NCI-H128 (cell line): ENCODE data around the gene CD9.
"Not testable (repeated sequence)": the region's sequence is repeated elsewhere in the genome, so short reads cannot be mapped to it uniquely, and the experiment has no call there.

Experiments
- DNase-seq: peaks from one replicate; lab custom pipeline; 2025; ENCODE audit not compliant: unreplicated experiment; lab: John Stamatoyannopoulos, UW

CD9 gene

GRCh38 chr12:6200256-6201212, at the start of gene CD9:
CD9 (plus strand) TSS chr12:6200400; CDS start chr12:6200500, 100 bp downstream.
- DNase-seq, result no peak

DNA sequence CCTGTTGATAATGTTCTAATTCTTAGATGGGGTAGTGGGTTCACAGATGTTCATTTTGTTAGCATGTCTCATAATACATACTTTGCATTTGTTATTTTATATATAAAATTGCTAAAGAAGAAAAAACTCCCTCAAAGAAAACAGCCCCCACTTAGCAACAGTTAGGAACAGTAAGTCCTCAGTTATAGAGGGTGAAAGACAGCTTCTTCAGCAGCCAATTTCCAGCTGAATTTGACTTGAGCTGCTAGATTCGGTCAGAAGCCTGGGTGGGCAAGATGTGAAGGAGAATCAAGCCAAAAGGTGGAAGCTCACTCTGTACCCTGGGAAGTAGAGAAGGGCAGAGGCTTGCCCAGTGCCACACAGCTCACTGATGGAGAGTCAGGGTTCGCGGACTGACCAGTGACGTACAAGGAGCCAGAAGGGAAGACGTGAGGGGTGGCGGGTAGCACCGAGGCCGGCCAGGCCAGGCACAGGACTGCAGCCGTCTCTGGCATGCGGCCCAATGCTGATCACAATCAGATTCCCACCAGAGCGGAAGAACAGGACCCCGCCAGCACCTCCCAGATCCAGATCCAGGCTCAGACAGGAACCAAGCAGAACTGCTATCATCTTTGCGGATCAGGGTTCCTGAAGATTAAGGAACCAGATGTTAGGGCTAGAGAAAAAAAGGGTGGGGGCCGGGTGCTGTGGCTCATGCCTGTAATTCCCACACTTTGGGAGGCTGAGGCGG, 45.3 kb upstream of the CD9 start:
- DNase-seq, result no peak

GRCh38 chr12:6157482-6157881, 42.7 kb upstream of the CD9 start:
- no peak for DNase-seq

DNA sequence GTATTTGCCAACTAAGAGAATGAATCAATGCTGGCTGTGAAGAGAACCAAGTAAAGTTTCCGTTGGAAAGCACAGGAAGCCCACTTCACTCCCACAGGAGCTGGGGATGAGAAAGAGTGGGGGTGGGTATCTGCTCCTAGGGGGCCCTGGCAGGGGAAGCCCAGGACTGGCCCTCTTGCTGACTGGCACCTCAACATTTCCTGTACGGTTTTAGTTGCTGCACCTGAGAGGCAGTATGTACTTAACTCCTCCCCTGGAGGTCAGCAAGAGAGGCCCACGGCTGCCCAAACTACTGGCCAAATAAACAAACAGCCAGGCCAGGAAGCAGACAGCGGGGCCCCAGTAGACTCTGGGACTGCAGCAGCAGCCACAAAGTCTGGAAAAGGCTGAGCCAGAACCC, 41.9 kb upstream of the CD9 start:
- no peak for DNase-seq

DNA sequence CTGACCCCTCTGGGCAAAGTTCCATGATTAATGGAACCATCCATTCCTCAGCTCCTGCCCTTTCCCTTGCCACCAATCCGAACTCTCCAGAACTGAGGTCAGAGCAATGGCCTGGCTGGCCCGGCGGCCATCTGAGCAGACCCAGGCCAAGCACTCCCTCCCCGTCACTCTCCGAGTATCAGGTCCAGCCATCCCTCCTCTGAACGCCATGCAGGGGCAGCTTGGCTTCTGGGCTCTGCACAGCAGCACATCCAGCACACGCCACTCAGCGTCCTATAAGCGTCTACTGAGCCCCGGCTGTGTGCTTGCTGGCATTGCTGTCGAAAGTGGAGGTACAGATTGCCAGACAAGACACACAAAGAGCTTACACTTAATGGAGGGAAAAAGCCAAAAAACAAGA, 41.5 kb upstream of the CD9 start:
- no peak for DNase-seq

- DNase-seq, result not testable (repeated sequence)
Observed at GRCh38 chr12:6159166-6160011, 40.8 kb upstream of the CD9 start.

DNA sequence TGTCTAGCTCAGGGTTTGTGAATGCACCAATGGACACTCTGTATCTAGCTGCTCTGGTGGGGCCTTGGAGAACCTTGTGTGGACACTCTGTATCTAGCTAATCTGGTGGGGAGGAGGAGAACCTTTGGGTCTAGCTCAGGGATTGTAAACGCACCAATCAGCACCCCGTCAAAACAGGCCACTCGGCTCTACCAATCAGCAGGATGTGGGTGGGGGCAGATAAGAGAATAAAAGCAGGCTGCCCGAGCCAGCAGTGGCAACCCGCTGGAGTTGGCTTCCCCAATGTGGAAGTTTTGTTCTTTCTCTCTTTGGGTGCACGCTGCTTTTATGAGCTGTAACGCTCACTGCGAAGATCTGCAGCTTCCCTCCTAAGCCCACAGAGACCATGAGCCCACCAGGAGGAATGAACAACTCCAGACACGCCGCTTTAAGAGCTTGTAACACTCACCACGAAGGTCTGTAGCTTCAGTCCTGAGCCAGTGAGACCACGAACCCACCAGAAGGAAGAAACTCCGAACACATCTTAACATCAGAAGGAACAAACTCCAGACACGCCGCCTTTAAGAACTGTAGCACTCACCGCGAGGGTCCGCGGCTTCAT, 40.1 kb upstream of the CD9 start:
- not testable (repeated sequence) for DNase-seq

DNA sequence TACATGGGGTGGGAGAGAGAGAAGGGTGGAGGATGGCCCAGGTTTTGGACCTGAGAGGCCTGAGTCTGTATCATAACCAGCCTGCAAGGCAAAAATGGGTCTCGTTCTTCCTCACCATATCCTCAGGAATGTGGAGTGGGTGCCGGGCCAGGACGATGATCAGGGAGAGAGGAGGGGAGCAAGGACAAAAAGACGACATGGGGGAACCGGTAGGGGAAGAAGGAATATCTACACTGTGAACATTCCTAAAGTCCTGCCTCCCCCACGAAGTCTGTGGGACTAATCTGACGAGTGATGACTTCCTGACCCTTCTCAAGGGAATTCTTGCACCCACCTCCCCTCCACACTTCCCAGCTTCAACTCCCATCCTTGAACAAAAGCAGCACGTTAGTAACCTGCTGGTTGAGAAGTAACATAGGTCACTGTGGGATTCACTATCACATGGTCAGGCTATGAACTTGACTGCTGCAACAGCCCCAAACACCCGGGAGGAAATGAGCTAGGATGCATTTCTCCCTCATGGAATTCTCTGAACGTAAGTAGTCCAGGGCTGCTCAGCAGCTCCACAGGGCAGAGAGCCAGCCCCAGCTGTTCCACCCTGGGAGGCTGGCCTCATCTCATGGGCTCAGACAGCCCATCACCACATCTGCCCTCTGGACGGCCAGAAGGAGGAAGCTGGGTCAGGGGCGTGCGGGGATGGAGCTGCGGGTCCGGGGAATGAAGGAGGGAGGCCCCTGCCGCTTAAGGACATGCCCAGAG, 38.9 kb upstream of the CD9 start:
- DNase-seq, result no peak

DNA sequence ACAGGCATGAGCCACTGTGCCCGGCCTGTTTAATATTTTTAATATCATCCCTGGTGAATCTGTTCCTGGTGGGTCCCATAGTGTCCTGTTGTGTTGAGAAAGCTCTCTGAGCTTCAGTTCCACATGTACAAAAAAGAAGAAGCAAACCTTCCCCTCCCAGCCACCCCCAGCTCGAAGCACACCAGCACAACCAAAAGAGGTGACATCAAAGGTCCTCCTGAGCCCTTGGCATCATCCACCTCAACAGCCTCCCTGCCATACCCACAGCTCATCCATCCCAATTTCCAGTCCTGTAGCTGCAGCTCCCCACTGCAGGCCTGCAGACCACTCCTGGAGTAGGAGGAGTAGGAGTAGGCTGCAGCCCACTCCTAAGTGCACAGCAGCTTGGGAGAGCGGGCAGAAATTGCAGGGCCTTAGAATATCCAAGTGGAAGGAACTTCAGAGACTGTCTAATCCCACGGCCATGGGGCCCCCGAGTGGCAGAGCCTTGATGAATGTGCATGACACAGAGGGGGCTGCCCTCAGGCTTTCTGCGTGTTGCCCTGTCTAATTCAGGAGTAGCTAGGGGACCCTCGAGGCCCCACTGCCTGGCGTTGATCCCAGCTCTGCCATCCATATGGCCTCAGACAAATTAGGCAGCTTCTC, 36.7 kb upstream of the CD9 start:
- no peak for DNase-seq

- no peak for DNase-seq
Observed at GRCh38 chr12:6165395-6165794, 34.8 kb upstream of the CD9 start.

- no peak for DNase-seq
Observed at GRCh38 chr12:6166808-6167207, 33.4 kb upstream of the CD9 start.

DNA sequence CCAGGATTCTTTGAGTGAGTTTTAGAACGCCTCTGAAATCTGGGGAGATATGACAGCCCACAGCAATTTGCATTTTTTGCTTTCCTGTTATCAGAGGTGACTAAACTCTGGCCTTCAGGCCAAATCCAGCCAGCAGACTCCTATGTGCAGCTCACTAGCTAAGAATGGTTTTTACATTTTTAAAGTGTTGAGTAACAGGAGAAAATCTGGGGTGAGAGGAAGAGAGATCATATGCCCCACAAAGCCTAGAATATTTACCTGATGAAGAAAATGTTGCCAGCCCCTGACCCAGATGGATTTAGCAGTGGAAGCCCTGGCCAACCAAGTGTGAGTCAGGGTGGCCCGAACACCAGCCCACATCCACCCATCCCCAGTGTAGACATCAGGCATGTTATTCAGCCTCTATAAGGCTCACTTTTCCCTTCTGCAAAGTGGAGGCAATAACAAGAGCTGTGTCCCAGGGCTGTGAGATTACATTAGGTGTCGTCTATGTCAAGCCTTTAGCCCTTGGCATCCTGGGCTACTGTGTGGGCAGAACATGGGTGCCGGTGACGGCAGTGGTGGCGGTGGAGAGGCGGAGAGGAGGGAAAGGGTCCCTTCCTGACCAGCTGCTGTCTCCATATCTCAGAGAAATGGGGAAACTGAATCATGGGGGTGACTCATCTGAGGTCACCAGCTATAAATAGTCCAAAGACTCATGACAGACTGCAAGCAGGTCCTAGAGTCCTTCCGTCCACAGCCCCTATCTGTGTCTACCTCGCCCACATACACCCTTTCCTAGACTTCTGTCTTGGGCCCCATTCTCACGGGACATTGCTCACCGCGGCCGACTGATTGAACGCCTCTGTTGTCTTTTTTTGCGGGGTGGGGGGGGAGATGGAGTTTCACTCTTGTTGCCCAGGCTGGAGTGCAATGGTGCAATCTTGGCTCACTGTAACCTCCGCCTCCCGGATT, 32.6 kb upstream of the CD9 start:
- DNase-seq, result no peak

GRCh38 chr12:6171409-6172015, 28.7 kb upstream of the CD9 start:
- no peak for DNase-seq

- no peak for DNase-seq
Observed at GRCh38 chr12:6172086-6172485, 28.1 kb upstream of the CD9 start.

GRCh38 chr12:6172862-6173261, 27.3 kb upstream of the CD9 start:
- DNase-seq, result no peak

DNA sequence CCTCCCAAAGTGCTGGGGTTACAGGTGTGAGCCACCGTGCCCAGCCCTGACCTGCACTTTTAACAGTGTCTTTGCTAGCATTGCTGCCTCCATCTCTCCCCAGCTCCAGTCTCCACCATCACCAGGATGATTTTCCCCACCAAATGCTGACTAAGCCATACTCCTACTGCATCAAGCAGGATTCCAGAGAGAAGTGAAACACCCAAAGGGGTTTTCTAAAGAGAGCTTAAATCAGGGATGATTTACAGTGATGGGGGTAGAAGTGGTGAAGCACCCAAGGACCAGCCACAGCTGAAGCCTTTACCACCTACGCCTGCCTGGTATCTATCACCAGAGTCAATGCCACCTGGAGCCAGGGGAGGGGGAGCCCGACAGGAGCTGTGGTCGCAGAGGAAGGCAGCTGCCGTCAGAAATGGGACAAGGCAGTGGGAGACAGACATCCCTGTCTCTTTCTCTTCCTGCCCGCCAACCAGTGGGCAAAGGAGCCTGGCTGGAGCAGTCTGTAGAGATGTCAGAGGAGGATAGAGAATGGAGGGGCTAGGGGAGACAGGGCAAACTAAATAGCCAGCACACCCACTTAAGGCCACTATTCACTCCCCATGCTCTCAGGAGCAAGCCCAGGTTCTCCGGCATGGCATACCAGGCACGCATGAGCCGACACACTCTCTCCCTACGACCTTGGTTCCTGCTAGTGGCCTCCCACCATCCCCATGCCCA, 22.4 kb upstream of the CD9 start:
- DNase-seq, result no peak

DNA sequence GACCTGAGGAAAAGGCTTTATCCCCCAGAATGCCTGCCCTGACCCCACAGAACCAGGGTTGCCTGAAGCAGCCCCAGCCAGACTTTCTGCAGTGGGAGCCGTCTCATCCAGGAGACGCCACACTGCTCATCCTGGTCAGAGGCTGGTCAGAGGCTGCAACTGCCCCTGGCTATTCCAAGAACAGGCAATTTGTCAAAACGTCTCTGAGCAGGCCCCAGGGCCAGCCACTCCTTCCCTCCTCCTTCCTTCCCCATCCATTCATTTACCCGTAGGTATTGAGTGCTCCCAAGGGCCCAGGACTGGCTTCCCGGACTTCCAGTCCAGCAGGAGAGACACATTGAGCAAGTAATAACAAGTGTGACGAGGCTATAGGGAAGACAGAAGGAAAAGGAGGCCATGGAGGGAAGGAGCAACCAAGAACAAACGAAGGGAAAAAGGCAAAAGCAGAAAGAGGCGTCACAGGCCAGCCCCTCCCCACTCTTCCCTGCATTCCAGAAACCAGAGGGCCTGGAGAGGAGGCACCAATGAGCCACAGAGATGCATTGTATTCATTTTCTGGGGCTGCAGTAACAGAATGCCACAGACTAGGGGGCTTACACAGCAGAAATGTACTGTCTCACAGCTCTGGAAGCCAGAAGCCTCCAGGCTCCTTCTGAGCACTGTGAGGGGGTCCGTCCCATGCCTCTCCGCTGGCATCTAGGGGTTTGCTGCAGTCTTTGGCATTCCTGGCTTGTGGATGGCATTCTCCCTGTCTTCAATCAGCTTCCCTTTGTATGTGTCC, 21.0 kb upstream of the CD9 start:
- no peak for DNase-seq
